ENCODE data around the gene TXNL1.

DNA sequence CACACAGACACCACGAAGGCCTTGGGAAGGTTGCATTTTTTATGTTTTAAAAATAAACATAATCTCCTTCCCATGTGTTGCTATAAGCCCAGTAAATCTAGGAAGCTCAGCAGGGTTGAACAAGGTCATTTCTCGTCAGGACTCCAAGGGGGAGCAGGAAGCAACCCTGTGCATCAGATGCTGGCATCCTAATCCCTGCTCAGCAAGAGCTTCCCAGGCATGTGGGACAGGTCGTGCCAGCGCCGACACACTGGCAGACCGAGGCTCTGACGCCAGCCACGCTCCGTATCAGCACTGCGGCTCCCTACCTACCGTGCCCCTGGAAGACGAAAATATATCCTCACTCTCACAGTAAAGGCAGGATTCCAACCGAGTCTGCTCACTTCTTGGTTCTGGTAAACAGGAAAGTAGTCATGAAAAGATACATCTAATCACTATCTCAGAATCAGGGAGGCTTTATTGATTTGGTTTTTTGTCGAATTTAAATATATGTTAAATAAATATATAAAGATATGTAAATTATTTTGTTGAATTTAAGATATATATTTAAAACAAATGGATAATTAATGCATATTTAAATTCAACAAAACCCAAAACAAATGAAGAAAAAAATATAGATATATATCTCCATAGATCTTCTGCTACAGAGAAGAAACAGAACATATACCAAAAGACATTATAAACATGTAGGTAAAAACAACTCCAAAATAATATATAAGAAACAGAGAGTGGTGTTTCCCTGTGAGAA is 61.4 kb downstream of the TXNL1 start:
- TF ChIP-seq, protein P1, sequence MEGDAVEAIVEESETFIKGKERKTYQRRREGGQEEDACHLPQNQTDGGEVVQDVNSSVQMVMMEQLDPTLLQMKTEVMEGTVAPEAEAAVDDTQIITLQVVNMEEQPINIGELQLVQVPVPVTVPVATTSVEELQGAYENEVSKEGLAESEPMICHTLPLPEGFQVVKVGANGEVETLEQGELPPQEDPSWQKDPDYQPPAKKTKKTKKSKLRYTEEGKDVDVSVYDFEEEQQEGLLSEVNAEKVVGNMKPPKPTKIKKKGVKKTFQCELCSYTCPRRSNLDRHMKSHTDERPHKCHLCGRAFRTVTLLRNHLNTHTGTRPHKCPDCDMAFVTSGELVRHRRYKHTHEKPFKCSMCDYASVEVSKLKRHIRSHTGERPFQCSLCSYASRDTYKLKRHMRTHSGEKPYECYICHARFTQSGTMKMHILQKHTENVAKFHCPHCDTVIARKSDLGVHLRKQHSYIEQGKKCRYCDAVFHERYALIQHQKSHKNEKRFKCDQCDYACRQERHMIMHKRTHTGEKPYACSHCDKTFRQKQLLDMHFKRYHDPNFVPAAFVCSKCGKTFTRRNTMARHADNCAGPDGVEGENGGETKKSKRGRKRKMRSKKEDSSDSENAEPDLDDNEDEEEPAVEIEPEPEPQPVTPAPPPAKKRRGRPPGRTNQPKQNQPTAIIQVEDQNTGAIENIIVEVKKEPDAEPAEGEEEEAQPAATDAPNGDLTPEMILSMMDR (IDR thresholded peaks at IDR 0.05) = no peak
- TF ChIP-seq POLR2A (IDR thresholded peaks at IDR 0.05) = no peak
